ENCODE measurements around the gene KRI1.

The KRI1 gene

GRCh38 chr19:10523135-10523636 is 42.6 kb downstream of the KRI1 start:
- H3K4me3 ChIP-seq (ENCODE audit: low read length, poor library complexity, severe bottlenecking), result no peak overlapping the region
- no peaks in the 10 kb centered on the region for H3K79me2 ChIP-seq (ENCODE audit: insufficient read depth, low read length)
- H3K9me2 ChIP-seq (replicated peaks; ENCODE audit: low read depth, low read length), result no peaks in the 10 kb centered on the region
- no peaks in the 10 kb centered on the region for H3K36me3 ChIP-seq (ENCODE audit: insufficient read depth, low read length)
- no peaks in the 10 kb centered on the region for H3K9me3 ChIP-seq (ENCODE audit: insufficient read depth, low read depth, low read length)
- H3F3A ChIP-seq (ENCODE audit: low read depth), result no peaks in the 10 kb centered on the region
- H3K4me2 ChIP-seq (ENCODE audit: low read depth, low read length, poor library complexity, severe bottlenecking), result no peak overlapping the region
- no peak for TF ChIP-seq CTCF (conservative IDR thresholded peaks at IDR 0.05; ENCODE audit: low read length)
- TF ChIP-seq EZH2phosphoT487 (IDR thresholded peaks at IDR 0.05; ENCODE audit: borderline replicate concordance), result no peak
- no peaks in the 10 kb centered on the region for H3K27me3 ChIP-seq (ENCODE audit: insufficient read depth, low read length, poor library complexity, severe bottlenecking)
- H3K4me1 ChIP-seq (ENCODE audit: insufficient read depth, low read length, poor library complexity, severe bottlenecking), result no peaks in the 10 kb centered on the region
- H4K20me1 ChIP-seq (ENCODE audit: insufficient read depth, low read length, poor library complexity, severe bottlenecking), result no peaks in the 10 kb centered on the region
- no peak overlapping the region for H3K9ac ChIP-seq (ENCODE audit: low read depth, low read length, poor library complexity, severe bottlenecking)
- no peak overlapping the region for H2AFZ ChIP-seq (ENCODE audit: low read length)

- no peaks in the 10 kb centered on the region for H3K9me3 ChIP-seq (ENCODE audit: insufficient read depth, low read depth, low read length)
- no peaks in the 10 kb centered on the region for H3K79me2 ChIP-seq (ENCODE audit: insufficient read depth, low read length)
- H3K9ac ChIP-seq (ENCODE audit: low read depth, low read length, poor library complexity, severe bottlenecking), result no peak overlapping the region
- no peaks in the 10 kb centered on the region for H3K27me3 ChIP-seq (ENCODE audit: insufficient read depth, low read length, poor library complexity, severe bottlenecking)
- H3K36me3 ChIP-seq (ENCODE audit: insufficient read depth, low read length), result no peaks in the 10 kb centered on the region
- no peaks in the 10 kb centered on the region for H3F3A ChIP-seq (ENCODE audit: low read depth)
- H3K4me3 ChIP-seq (ENCODE audit: low read length, poor library complexity, severe bottlenecking), result no peak overlapping the region
- H3K4me1 ChIP-seq (ENCODE audit: insufficient read depth, low read length, poor library complexity, severe bottlenecking), result peaks cover 3% of the 10 kb centered on the region
- H4K20me1 ChIP-seq (ENCODE audit: insufficient read depth, low read length, poor library complexity, severe bottlenecking), result no peaks in the 10 kb centered on the region
- H3K9me2 ChIP-seq (replicated peaks; ENCODE audit: low read depth, low read length), result no peaks in the 10 kb centered on the region
- H2AFZ ChIP-seq (ENCODE audit: low read length), result no peak overlapping the region
- TF ChIP-seq EZH2phosphoT487 (IDR thresholded peaks at IDR 0.05; ENCODE audit: borderline replicate concordance), result no peak
- no peak for TF ChIP-seq CTCF (conservative IDR thresholded peaks at IDR 0.05; ENCODE audit: low read length)
- H3K4me2 ChIP-seq (ENCODE audit: low read depth, low read length, poor library complexity, severe bottlenecking), result no peak overlapping the region
These were observed 44.2 kb downstream of the KRI1 start for GRCh38 chr19:10521461-10522171.

DNA sequence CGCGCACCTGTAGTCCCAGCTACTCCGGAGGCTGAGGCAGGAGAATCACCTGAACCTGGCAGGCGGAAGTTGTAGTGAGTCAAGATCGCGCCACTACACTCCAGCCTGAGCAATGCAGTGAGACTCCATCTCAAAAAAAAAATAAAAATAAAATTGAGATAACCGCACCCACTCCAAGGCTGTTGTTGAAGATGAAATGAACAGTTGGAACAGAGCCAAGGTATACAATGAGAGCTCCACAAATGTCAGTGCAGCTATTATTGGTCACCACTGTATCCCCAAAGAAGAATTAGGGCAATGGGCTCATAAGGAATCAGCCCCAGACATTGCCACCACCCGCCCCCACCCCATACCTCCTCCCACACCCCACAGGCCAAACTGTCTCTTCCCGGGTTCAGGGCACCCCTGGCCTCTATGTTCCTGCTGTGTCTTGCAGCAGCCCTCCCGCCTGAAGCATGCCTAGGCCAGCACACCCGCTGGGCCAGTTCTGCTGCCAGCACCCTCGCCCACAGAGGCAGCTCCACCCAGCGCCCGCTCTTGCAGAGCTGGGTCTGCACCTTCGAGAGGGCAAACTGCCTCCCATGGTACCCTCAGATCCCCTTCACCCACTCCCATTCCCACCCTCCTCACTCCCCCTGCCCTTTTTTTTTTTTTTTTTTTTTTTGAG is 45.0 kb downstream of the KRI1 start:
- Histone ChIP-seq H3K4me3 (ENCODE audit: low read length, poor library complexity, severe bottlenecking) (no peak overlapping the region), H4K20me1 (ENCODE audit: insufficient read depth, low read length, poor library complexity, severe bottlenecking) (no peaks in the 10 kb centered on the region), H3K79me2 (ENCODE audit: insufficient read depth, low read length) (no peaks in the 10 kb centered on the region), H3K4me2 (ENCODE audit: low read depth, low read length, poor library complexity, severe bottlenecking) (no peak overlapping the region), H3K27me3 (ENCODE audit: insufficient read depth, low read length, poor library complexity, severe bottlenecking) (no peaks in the 10 kb centered on the region), H2AFZ (ENCODE audit: low read length) (no peak overlapping the region), H3K9ac (ENCODE audit: low read depth, low read length, poor library complexity, severe bottlenecking) (no peak overlapping the region), H3F3A (ENCODE audit: low read depth) (no peaks in the 10 kb centered on the region), H3K9me2 (replicated peaks; ENCODE audit: low read depth, low read length) (no peaks in the 10 kb centered on the region), H3K9me3 (ENCODE audit: insufficient read depth, low read depth, low read length) (no peaks in the 10 kb centered on the region), H3K36me3 (ENCODE audit: insufficient read depth, low read length) (no peaks in the 10 kb centered on the region), H3K4me1 (ENCODE audit: insufficient read depth, low read length, poor library complexity, severe bottlenecking) (peaks cover 4% of the 10 kb centered on the region)
- TF ChIP-seq CTCF (conservative IDR thresholded peaks at IDR 0.05; ENCODE audit: low read length) (no peak), EZH2phosphoT487 (IDR thresholded peaks at IDR 0.05; ENCODE audit: borderline replicate concordance) (no peak)
